HG03196 (cell line): ENCODE measurements around the gene FIGNL1.

Source experiments
- ATAC-seq: cut with Tn5 transposase; IDR thresholded peaks from one replicate; pipeline ENCODE4 v1.9.1; 2021; ENCODE audit not compliant: unreplicated experiment

The FIGNL1 gene

DNA sequence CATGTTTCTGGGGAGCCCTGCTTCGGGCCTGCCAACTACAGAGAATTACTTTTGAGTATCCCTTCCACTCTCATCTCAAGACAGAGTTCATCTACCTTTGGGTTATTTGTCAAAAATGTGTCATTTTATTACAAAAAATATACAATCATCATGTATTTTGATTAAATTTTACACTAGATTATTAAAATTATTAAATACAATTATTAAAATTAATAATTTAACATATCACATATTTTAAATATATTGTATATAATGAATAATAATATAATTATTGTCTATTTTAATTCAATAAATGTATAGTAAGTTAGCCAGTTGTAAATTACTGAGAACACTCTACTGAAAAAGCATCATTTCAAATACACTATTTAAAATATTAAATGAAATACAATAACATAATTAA, 50.9 kb downstream of the FIGNL1 start:
- ATAC-seq, result no peak

DNA sequence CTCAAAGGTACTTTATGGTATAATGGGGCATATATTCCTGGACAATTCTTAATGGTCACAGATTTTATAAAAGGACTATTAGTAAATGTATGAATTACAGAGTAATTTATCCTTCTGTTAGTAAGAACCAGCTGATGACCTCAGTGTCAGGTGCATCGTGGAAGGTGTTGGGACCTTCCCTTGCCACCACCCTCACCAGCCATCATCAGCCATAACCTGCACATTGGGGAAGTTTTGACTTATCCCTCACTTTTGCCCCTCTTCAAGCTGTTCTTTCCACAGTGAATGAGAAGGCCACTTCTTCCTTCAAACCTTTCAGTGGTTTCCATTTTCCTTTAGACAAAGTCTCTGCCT, 52.2 kb downstream of the FIGNL1 start:
- no peak for ATAC-seq

DNA sequence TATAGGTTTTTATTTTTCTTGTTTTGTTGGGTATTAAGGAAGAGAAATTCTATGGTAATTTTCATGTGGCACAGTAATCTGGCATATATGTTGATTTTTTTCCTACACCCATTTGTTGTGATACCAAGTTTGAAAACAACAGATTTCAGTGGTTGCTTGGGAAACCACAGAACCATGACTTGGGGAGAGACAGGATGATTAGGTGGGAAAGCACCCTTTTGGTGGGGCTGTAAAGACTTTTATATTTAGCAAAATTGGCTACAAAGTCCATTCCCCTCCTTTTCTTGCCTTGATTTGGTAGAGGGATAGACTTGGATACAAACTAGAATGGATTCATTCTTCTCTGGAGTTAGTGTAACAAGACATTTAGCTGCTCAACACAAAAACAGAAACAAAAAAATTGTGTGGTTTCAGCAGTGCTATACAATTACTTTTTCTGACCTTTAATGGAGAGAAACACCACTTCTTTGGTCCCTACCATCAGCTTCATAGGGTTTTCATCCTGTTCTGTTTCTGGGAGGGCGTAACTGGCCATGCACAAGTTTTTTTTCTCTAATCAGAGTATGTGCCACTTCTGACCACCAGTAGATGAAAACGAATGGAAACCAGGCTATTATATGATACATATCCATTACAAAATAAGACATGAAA, 52.7 kb downstream of the FIGNL1 start:
- peak; percentile 46 for ATAC-seq

DNA sequence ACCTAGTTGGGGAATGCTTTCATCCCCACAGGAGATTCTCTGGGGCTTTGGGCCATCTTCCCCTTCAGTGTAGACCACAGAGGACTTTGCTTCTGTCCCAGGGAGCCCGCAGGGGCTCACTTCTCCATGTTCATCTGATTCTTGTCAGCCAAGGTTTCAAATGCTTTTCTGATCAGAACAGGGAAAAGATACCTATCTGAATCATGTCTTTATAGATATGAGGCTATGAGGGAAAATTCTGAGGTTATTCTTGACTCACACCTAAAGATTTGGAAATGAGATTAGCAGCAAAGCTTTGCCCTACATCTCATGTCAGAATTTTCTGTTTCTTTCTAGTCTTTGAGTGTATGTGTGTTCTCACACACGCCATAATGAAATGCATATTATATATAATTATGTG, 53.3 kb downstream of the FIGNL1 start:
- no peak for ATAC-seq

DNA sequence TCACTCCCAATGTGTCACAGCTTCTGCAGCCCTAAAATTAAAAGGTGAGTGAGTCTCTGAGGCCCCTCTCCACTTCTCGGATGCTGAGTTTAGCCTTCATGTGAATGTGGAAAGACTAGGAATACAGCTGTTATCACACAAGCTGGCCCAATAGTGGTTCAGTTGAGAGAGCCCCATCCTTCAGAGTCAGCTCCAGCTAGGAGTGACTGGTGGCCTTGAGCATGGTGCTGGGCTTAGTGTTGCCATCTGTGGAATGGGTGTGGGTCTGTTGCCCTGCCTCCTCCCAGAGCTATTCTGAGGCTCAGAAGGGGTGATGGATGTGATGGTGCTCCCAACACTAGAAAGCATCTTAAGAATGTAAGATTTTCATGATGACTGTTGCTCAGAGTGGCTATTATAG, 55.8 kb downstream of the FIGNL1 start:
- no peak for ATAC-seq
